KOPT-K1 (cell line): ENCODE data around the gene FOXL2.

Experiments used
- H3K27ac ChIP-seq: fragments of 200-600 bp; sonication (generic); 2 replicates; pipeline ENCODE4 v1.5.1; 2016; ENCODE audit warnings: antibody characterized with exemption, mild to moderate bottlenecking, low read depth, low read length; ENCODE audit not compliant: poor library complexity, severe bottlenecking
- H3K36me3 ChIP-seq: fragments of 200-600 bp; sonication (generic); 2 replicates; pipeline ENCODE4 v1.5.1; 2017; ENCODE audit warnings: antibody characterized with exemption, mild to moderate bottlenecking, low read length, moderate library complexity; ENCODE audit not compliant: insufficient read depth
- H3K9me3 ChIP-seq: fragments of 200-600 bp; sonication (generic); 2 replicates; pipeline ENCODE4 v1.5.1; 2017; ENCODE audit warnings: antibody characterized with exemption, low read length, mild to moderate bottlenecking; ENCODE audit not compliant: insufficient read depth, poor library complexity, severe bottlenecking

FOXL2 gene

GRCh38 chr3:138950006-138950644 is 3.2 kb upstream of the FOXL2 start:
- Histone ChIP-seq H3K36me3 (no peaks in the 10 kb centered on the region), H3K27ac (no peak overlapping the region), H3K9me3 (peaks cover 14% of the 10 kb centered on the region)

- H3K36me3 ChIP-seq, result no peaks in the 10 kb centered on the region
- peaks cover 19% of the 10 kb centered on the region for H3K9me3 ChIP-seq
- no peak overlapping the region for H3K27ac ChIP-seq
Observed at GRCh38 chr3:138949445-138950005, 2.6 kb upstream of the FOXL2 start.

GRCh38 chr3:138949002-138949418 is 2.1 kb upstream of the FOXL2 start:
- peaks cover 24% of the 10 kb centered on the region for H3K9me3 ChIP-seq
- no peak overlapping the region for H3K27ac ChIP-seq
- no peaks in the 10 kb centered on the region for H3K36me3 ChIP-seq

- H3K9me3 ChIP-seq, result peaks cover 24% of the 10 kb centered on the region
- no peaks in the 10 kb centered on the region for H3K36me3 ChIP-seq
- no peak overlapping the region for H3K27ac ChIP-seq
Observed at GRCh38 chr3:138948371-138949001, 1.5 kb upstream of the FOXL2 start.

GRCh38 chr3:138947495-138948121 is 671 bp upstream of the FOXL2 start:
- Histone ChIP-seq H3K36me3 (no peaks in the 10 kb centered on the region), H3K27ac (no peak overlapping the region), H3K9me3 (peaks cover 24% of the 10 kb centered on the region)

- H3K27ac ChIP-seq, result no peak overlapping the region
- H3K36me3 ChIP-seq, result no peaks in the 10 kb centered on the region
- H3K9me3 ChIP-seq, result peaks cover 24% of the 10 kb centered on the region
Observed at GRCh38 chr3:138945709-138946662, 951 bp downstream of the FOXL2 start.

GRCh38 chr3:138944929-138945708 is 1.8 kb downstream of the FOXL2 start:
- no peaks in the 10 kb centered on the region for H3K36me3 ChIP-seq
- H3K9me3 ChIP-seq, result peaks cover 24% of the 10 kb centered on the region
- H3K27ac ChIP-seq, result no peak overlapping the region

GRCh38 chr3:138944654-138944928 is 2.3 kb downstream of the FOXL2 start:
- Histone ChIP-seq H3K27ac (no peak overlapping the region), H3K9me3 (peaks cover 24% of the 10 kb centered on the region)

GRCh38 chr3:138943724-138944653 is 2.9 kb downstream of the FOXL2 start:
- H3K36me3 ChIP-seq, result no peaks in the 10 kb centered on the region
- no peak overlapping the region for H3K27ac ChIP-seq
- H3K9me3 ChIP-seq, result peaks cover 24% of the 10 kb centered on the region

More at GRCh38 chr3:138944654-138944928, 2.3 kb downstream of the FOXL2 start:
- no peaks in the 10 kb centered on the region for H3K36me3 ChIP-seq

- Histone ChIP-seq H3K27ac (no peak overlapping the region), H3K9me3 (peaks cover 24% of the 10 kb centered on the region), H3K36me3 (no peaks in the 10 kb centered on the region)
Observed at GRCh38 chr3:138942861-138943623, 3.9 kb downstream of the FOXL2 start.

GRCh38 chr3:138942271-138942670 is 4.7 kb downstream of the FOXL2 start:
- no peaks in the 10 kb centered on the region for H3K36me3 ChIP-seq
- no peak overlapping the region for H3K27ac ChIP-seq

GRCh38 chr3:138941259-138941885 is 5.6 kb downstream of the FOXL2 start:
- no peaks in the 10 kb centered on the region for H3K36me3 ChIP-seq
- peaks cover 20% of the 10 kb centered on the region for H3K9me3 ChIP-seq
- H3K27ac ChIP-seq, result no peak overlapping the region

More at GRCh38 chr3:138942271-138942670, 4.7 kb downstream of the FOXL2 start:
- H3K9me3 ChIP-seq, result peaks cover 24% of the 10 kb centered on the region
